Stimulated activated CD4-positive, alpha-beta T cell treated with anti-CD3 and anti-CD28 coated beads, Interleukin-4, amount 100 ng/mL, for 48 hours (primary cell): ENCODE results near the gene NOC4L.
A peak's percentile ranks its signal among the peaks of the same experiment; 100 is the strongest.
"Not testable (repeated sequence)": the region's sequence is repeated elsewhere in the genome, so short reads cannot be mapped to it uniquely, and the experiment has no call there.

ENCODE experiments used
- DNase-seq, 2 donors: peaks; one replicate each; pipeline ENCODE4 v3.0.0-alpha.2; 2020; ENCODE audit warnings: low read depth in 2 of 2

NOC4L gene

GRCh38 chr12:132142679-132143335 is 1.4 kb upstream of the NOC4L start:
- DNase-seq = no peak

GRCh38 chr12:132143336-132144071 is 753 bp upstream of the NOC4L start:
- no peak for DNase-seq

GRCh38 chr12:132144810-132145168 is 532 bp downstream of the NOC4L start:
- DNase-seq = no peak

GRCh38 chr12:132145334-132145733 is 1.1 kb downstream of the NOC4L start:
- DNase-seq = no peak

GRCh38 chr12:132146098-132146497 is 1.8 kb downstream of the NOC4L start:
- no peak for DNase-seq

GRCh38 chr12:132146772-132147422 is 2.6 kb downstream of the NOC4L start:
- DNase-seq = no peak

- no peak for DNase-seq
These were observed 3.4 kb downstream of the NOC4L start for GRCh38 chr12:132147423-132148367.

GRCh38 chr12:132148368-132149045 is 4.2 kb downstream of the NOC4L start:
- no peak for DNase-seq

GRCh38 chr12:132149526-132149925 is 5.3 kb downstream of the NOC4L start:
- not testable (repeated sequence) for DNase-seq

- DNase-seq = no peak
These were observed 6.5 kb downstream of the NOC4L start for GRCh38 chr12:132150780-132151144.

- no peak for DNase-seq
These were observed 7.0 kb downstream of the NOC4L start for GRCh38 chr12:132151145-132151765.

GRCh38 chr12:132151766-132152410 is 7.6 kb downstream of the NOC4L start:
- no peak for DNase-seq

GRCh38 chr12:132152411-132152821 is 8.2 kb downstream of the NOC4L start:
- DNase-seq = no peak

- no peak for DNase-seq
These were observed 8.7 kb downstream of the NOC4L start for GRCh38 chr12:132152953-132153352.

GRCh38 chr12:132153501-132154340 is 9.5 kb downstream of the NOC4L start:
- peak; percentile 45 to 55 for DNase-seq

- no peak for DNase-seq
These were observed 10.1 kb downstream of the NOC4L start for GRCh38 chr12:132154341-132154761.

GRCh38 chr12:132154941-132155770 is 10.9 kb downstream of the NOC4L start:
- DNase-seq = no peak

- no peak for DNase-seq
These were observed 11.7 kb downstream of the NOC4L start for GRCh38 chr12:132155771-132156572.
